22Rv1 (cell line): ENCODE results near the gene LHX3.

ENCODE experiments used
- H3K27ac ChIP-seq: fragments of 450-650 bp; 2 replicates; pipeline ENCODE4 v1.5.1; 2017
- CTCF ChIP-seq: fragments of 450-650 bp; IDR thresholded peaks from 2 replicates; pipeline ENCODE4 v1.5.1; 2017; ENCODE audit warnings: mild to moderate bottlenecking
- ZFX ChIP-seq: fragments of 450-650 bp; IDR thresholded peaks from 2 replicates; pipeline ENCODE4 v1.6.1; 2017; ENCODE audit warnings: antibody characterized with exemption, borderline replicate concordance

Gene LHX3

DNA sequence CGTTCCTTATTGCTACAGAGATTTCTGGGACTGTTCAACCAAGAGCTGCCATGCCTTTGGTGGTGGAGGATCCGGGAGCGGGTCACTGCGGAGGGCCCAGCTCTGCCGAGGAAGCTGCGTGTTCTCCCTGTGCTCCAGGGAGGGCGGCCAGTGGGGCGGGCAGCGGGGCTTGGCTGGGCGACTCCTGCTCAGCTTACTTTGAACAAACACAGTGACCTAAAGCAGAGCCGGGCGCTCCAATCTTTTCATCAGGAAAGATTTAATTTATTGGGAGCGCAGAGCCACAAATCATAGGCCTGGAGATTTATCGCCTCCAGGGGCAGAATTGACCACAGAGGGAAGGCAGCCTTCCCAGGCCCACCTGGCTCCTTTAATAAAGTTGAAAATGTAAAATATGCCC lies 27.7 kb downstream of the LHX3 start:
- no peak overlapping the region for H3K27ac ChIP-seq
- TF ChIP-seq ZFX (no peak), CTCF (no peak)

GRCh38 chr9:136175616-136176197 lies 29.2 kb downstream of the LHX3 start:
- TF ChIP-seq ZFX (no peak), CTCF (no peak)

GRCh38 chr9:136174779-136175615 lies 29.9 kb downstream of the LHX3 start:
- H3K27ac ChIP-seq: no peak overlapping the region
- TF ChIP-seq ZFX (no peak), CTCF (no peak)

More at GRCh38 chr9:136175616-136176197, 29.2 kb downstream of the LHX3 start:
- H3K27ac ChIP-seq: no peak overlapping the region

DNA sequence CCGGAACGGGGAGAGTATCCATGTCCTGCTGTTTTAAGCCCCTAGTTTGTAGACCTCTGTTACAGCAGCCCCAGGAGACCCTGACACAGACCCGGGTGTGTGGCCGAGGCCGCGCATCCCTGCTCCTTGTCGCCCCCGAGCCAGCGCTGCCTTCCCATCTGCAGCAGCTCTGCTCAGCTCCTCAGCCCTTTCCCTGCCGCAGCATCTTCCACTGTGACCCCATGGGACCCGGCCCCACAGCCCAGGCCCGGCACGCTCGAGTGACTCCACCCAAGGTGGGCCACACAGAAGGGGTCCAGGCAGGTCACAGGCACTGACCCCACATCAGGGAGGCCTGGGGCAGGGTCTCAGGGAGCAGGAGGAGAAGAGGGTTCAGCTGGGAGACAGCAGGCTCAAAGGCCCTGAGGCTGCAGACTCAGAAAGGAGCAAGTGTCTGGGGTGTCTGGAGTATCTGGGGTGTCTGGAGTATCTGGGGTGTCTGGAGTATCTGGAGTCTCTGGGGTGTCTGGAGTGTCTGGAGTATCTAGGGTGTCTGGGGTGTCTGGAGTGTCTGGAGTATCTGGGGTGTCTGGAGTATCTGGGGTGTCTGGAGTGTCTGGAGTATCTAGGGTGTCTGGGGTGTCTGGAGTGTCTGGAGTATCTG lies 31.2 kb downstream of the LHX3 start:
- H3K27ac ChIP-seq: no peak overlapping the region
- TF ChIP-seq CTCF: no peak
- TF ChIP-seq ZFX: no peak

GRCh38 chr9:136172412-136173079 lies 32.4 kb downstream of the LHX3 start:
- no peak for TF ChIP-seq ZFX
- no peak for TF ChIP-seq CTCF

GRCh38 chr9:136171801-136172411 lies 33.0 kb downstream of the LHX3 start:
- no peak for TF ChIP-seq CTCF
- no peak for TF ChIP-seq ZFX
- no peak overlapping the region for H3K27ac ChIP-seq

More at GRCh38 chr9:136172412-136173079, 32.4 kb downstream of the LHX3 start:
- no peak overlapping the region for H3K27ac ChIP-seq
